ENCODE results near the gene RALGPS1.

RALGPS1 gene

DNA sequence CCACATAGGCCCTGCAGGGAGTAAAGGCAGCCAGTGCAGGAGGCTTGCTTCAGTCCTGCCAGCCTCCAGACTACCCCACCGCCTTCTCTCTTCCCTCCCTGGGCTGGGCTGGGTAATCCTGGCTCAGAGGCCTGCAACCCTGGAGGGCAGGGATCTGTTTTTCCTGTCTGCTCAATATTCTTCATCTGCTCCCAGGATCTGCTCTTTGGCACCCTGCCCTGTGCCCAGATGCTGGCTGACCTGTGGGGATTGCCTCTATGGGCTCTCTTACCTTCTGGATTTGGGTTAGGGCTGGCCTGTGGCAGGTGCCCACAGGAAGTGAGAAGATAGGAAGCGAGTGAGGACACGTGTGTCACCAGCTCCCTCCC is 215.1 kb downstream of the RALGPS1 start:
- TF ChIP-seq, protein P1, sequence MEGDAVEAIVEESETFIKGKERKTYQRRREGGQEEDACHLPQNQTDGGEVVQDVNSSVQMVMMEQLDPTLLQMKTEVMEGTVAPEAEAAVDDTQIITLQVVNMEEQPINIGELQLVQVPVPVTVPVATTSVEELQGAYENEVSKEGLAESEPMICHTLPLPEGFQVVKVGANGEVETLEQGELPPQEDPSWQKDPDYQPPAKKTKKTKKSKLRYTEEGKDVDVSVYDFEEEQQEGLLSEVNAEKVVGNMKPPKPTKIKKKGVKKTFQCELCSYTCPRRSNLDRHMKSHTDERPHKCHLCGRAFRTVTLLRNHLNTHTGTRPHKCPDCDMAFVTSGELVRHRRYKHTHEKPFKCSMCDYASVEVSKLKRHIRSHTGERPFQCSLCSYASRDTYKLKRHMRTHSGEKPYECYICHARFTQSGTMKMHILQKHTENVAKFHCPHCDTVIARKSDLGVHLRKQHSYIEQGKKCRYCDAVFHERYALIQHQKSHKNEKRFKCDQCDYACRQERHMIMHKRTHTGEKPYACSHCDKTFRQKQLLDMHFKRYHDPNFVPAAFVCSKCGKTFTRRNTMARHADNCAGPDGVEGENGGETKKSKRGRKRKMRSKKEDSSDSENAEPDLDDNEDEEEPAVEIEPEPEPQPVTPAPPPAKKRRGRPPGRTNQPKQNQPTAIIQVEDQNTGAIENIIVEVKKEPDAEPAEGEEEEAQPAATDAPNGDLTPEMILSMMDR (conservative IDR thresholded peaks at IDR 0.05; ENCODE audit: low read depth, low read length), result no peak

GRCh38 chr9:127130235-127130634 is 215.7 kb downstream of the RALGPS1 start:
- DNase-seq (ENCODE audit: low read depth), result no peak
- TF ChIP-seq, protein P1 (conservative IDR thresholded peaks at IDR 0.05; ENCODE audit: low read depth, low read length), result no peak
- no peak overlapping the region for H3K4me3 ChIP-seq (ENCODE audit: low read length)

More for the DNA sequence above, 215.1 kb downstream of the RALGPS1 start:
- H3K4me3 ChIP-seq (ENCODE audit: low read length), result no peak overlapping the region
- no peak for DNase-seq (ENCODE audit: low read depth)

GRCh38 chr9:127130661-127131538 is 216.3 kb downstream of the RALGPS1 start:
- H3K4me3 ChIP-seq (ENCODE audit: low read length), result no peak overlapping the region
- no peak for DNase-seq (ENCODE audit: low read depth)
- TF ChIP-seq, protein P1 (conservative IDR thresholded peaks at IDR 0.05; ENCODE audit: low read depth, low read length), result no peak

- no peak overlapping the region for H3K4me3 ChIP-seq (ENCODE audit: low read length)
- no peak for DNase-seq (ENCODE audit: low read depth)
- TF ChIP-seq, protein P1 (conservative IDR thresholded peaks at IDR 0.05; ENCODE audit: low read depth, low read length), result no peak
Measured at GRCh38 chr9:127131871-127132270, 217.3 kb downstream of the RALGPS1 start.

GRCh38 chr9:127132375-127132774 is 217.8 kb downstream of the RALGPS1 start:
- no peak for DNase-seq (ENCODE audit: low read depth)
- TF ChIP-seq, protein P1 (conservative IDR thresholded peaks at IDR 0.05; ENCODE audit: low read depth, low read length), result no peak
- H3K4me3 ChIP-seq (ENCODE audit: low read length), result no peak overlapping the region

- no peak for DNase-seq (ENCODE audit: low read depth)
Measured at GRCh38 chr9:127132921-127133647, 218.5 kb downstream of the RALGPS1 start.

More at GRCh38 chr9:127132921-127133647, 218.5 kb downstream of the RALGPS1 start:
- TF ChIP-seq, protein P1 (conservative IDR thresholded peaks at IDR 0.05; ENCODE audit: low read depth, low read length), result no peak
- H3K4me3 ChIP-seq (ENCODE audit: low read length), result no peak overlapping the region

All from retinal pigment epithelial cell (primary cell).